IMR-90 (cell line): ENCODE data around the gene MAB21L3. TPM values are rescaled to one million over a fixed set of nuclear protein-coding genes. Genes with fewer than 3 reads are reported as not detected.

Experiments
- ATAC-seq: fragments of 200-7000 bp; cut with Tn5 transposase; 2 replicates; pipeline ENCODE4 v1.9.1; 2020; ENCODE audit warnings: low read depth, mild to moderate bottlenecking, moderate library complexity
- BruUV-seq: library from RNA; stranded (reverse); fragments of 400-500 nt; replicated peaks from 2 replicates; lab custom pipeline; 2021; lab: Mats Ljungman, UMichigan
- CTCF ChIA-PET: fragments of 300-600 bp; formaldehyde crosslinking; extraction: SDS; loops from one replicate; lab custom pipeline; 2021; ENCODE audit warnings: antibody characterized with exemption; lab: Yijun Ruan, JAX
- POLR2A ChIA-PET: fragments of 300-600 bp; sonication (Branson Sonifier 250); formaldehyde crosslinking; loops from one replicate; lab custom pipeline; 2022; ENCODE audit warnings: antibody characterized with exemption; ENCODE audit not compliant: unreplicated experiment; lab: Charles Lee
- DNase-seq: peaks from one replicate; pipeline ENCODE4 v3.0.0; 2013
- H2AFZ ChIP-seq: replicated peaks from 2 replicates; pipeline ENCODE3; 2013; ENCODE audit warnings: low read length, mild to moderate bottlenecking; ENCODE audit not compliant: poor library complexity
- H2AK5ac ChIP-seq: 2 replicates; pipeline ENCODE4 v1.6.1; 2013; ENCODE audit warnings: low read depth, low read length, inconsistent platforms
- H2AK9ac ChIP-seq: replicated peaks from 2 replicates; pipeline ENCODE3; 2013; ENCODE audit warnings: mild to moderate bottlenecking, low read depth, low read length, moderate library complexity; ENCODE audit not compliant: poor library complexity
- H2BK120ac ChIP-seq: 2 replicates; pipeline ENCODE4 v1.6.1; 2013; ENCODE audit warnings: low read depth, low read length, inconsistent platforms
- H2BK15ac ChIP-seq: 3 replicates; pipeline ENCODE4 v1.6.1; 2013; ENCODE audit warnings: low read depth, low read length, inconsistent platforms
- H2BK20ac ChIP-seq: 2 replicates; pipeline ENCODE4 v1.6.1; 2013; ENCODE audit warnings: low read depth, mild to moderate bottlenecking, inconsistent platforms, low read length, moderate library complexity
- H2BK5ac ChIP-seq: 2 replicates; pipeline ENCODE4 v1.6.1; 2013; ENCODE audit warnings: mild to moderate bottlenecking, low read depth, low read length, inconsistent platforms; ENCODE audit not compliant: poor library complexity, severe bottlenecking
- H3K14ac ChIP-seq: replicated peaks from 2 replicates; pipeline ENCODE4 v1.6.1; 2013; ENCODE audit warnings: low read depth, low read length, inconsistent platforms
- H3K18ac ChIP-seq: 2 replicates; pipeline ENCODE4 v1.6.1; 2013; ENCODE audit warnings: low read depth, low read length, control low read depth
- H3K23ac ChIP-seq: 2 replicates; pipeline ENCODE4 v1.6.1; 2013; ENCODE audit warnings: low read depth, low read length, inconsistent platforms
- H3K27ac ChIP-seq: 2 replicates; pipeline ENCODE4 v1.5.1; 2013; ENCODE audit warnings: mild to moderate bottlenecking, control low read depth, low read length; ENCODE audit not compliant: insufficient read depth
- H3K27me3 ChIP-seq: 2 replicates; pipeline ENCODE4 v1.6.1; 2013; ENCODE audit warnings: low read length; ENCODE audit not compliant: control insufficient read depth, insufficient read depth
- H3K36me3 ChIP-seq: 2 replicates; pipeline ENCODE4 v1.6.1; 2013; ENCODE audit warnings: low read length, mixed read lengths; ENCODE audit not compliant: control insufficient read depth, insufficient read depth
- H3K4ac ChIP-seq: 2 replicates; pipeline ENCODE4 v1.6.1; 2013; ENCODE audit warnings: low read depth, low read length, inconsistent platforms
- H3K4me1 ChIP-seq: 2 replicates; pipeline ENCODE4 v1.6.1; 2013; ENCODE audit warnings: low read length, mixed read lengths; ENCODE audit not compliant: control insufficient read depth, insufficient read depth
- H3K4me2 ChIP-seq: 2 replicates; pipeline ENCODE4 v1.6.1; 2013; ENCODE audit warnings: low read depth, mild to moderate bottlenecking, control low read depth, low read length, moderate library complexity
- H3K4me3 ChIP-seq: 2 replicates; pipeline ENCODE4 v1.5.1; 2013; ENCODE audit warnings: low read depth, mild to moderate bottlenecking, control low read depth, low read length, moderate library complexity; ENCODE audit not compliant: insufficient read depth
- H3K56ac ChIP-seq: 2 replicates; pipeline ENCODE4 v1.6.1; 2013; ENCODE audit warnings: low read length, inconsistent platforms; ENCODE audit not compliant: insufficient read depth; ENCODE audit errors: extremely low read depth
- H3K79me1 ChIP-seq, 2 experiments: 2 replicates each; pipeline ENCODE4 v1.6.1; 2013; ENCODE audit warnings: low read length in 2 of 2, inconsistent platforms in 1 of 2, low read depth in 1 of 2
- H3K9ac ChIP-seq: 2 replicates; pipeline ENCODE4 v1.6.1; 2013; ENCODE audit warnings: low read depth, low read length, control low read depth
- H3K9me1 ChIP-seq: 2 replicates; pipeline ENCODE4 v1.6.1; 2013; ENCODE audit warnings: low read length, inconsistent platforms; ENCODE audit not compliant: insufficient read depth
- H3K9me3 ChIP-seq: 2 replicates; pipeline ENCODE4 v1.6.1; 2013; ENCODE audit warnings: low read length; ENCODE audit not compliant: control insufficient read depth, insufficient read depth
- H4K20me1 ChIP-seq: 2 replicates; pipeline ENCODE4 v1.6.1; 2013; ENCODE audit warnings: low read length, inconsistent platforms; ENCODE audit not compliant: insufficient read depth
- H4K5ac ChIP-seq: 2 replicates; pipeline ENCODE4 v1.6.1; 2013; ENCODE audit warnings: mild to moderate bottlenecking, low read depth, low read length, control low read depth
- H4K8ac ChIP-seq, 2 experiments: 2 replicates each; pipeline ENCODE4 v1.6.1; 2013; ENCODE audit warnings: low read depth in 2 of 2, low read length in 2 of 2, control low read depth in 1 of 2, inconsistent platforms in 1 of 2
- H4K91ac ChIP-seq: 2 replicates; pipeline ENCODE4 v1.6.1; 2013; ENCODE audit warnings: low read depth, low read length, inconsistent platforms; ENCODE audit not compliant: insufficient read depth
- CHD1 ChIP-seq: IDR thresholded peaks from 2 replicates; pipeline ENCODE4 v1.6.1; 2012; ENCODE audit warnings: low read depth, low read length, improper control_type of control experiment
- CTCF ChIP-seq: conservative IDR thresholded peaks from 2 replicates; pipeline ENCODE4 v1.5.1; 2012; ENCODE audit warnings: mild to moderate bottlenecking, low read depth, low read length, improper control_type of control experiment
- MAZ ChIP-seq: IDR thresholded peaks from 2 replicates; pipeline ENCODE4 v1.6.1; 2012; ENCODE audit warnings: low read depth, mild to moderate bottlenecking, low read length, improper control_type of control experiment, moderate library complexity, borderline replicate concordance
- MXI1 ChIP-seq: IDR thresholded peaks from 2 replicates; pipeline ENCODE4 v1.6.1; 2012; ENCODE audit warnings: low read depth, mild to moderate bottlenecking, low read length, moderate library complexity, borderline replicate concordance
- POLR2A ChIP-seq: IDR thresholded peaks from 2 replicates; pipeline ENCODE4 v1.6.1; 2012; ENCODE audit warnings: mild to moderate bottlenecking, low read depth, low read length
- RAD21 ChIP-seq: IDR thresholded peaks from 2 replicates; pipeline ENCODE4 v1.6.1; 2012; ENCODE audit warnings: low read length, improper control_type of control experiment
- RFX5 ChIP-seq: IDR thresholded peaks from 2 replicates; pipeline ENCODE4 v1.8.0; 2012; ENCODE audit warnings: low read depth, mild to moderate bottlenecking, low read length, moderate library complexity
- WGBS, 2 experiments: methylation state at CpG; one replicate each; pipeline versions ENCODE4 v1.1.5 to v1.1.7; 2013; ENCODE audit warnings: missing lambda C conversion rate in 2 of 2; ENCODE audit not compliant: insufficient read length in 1 of 2; ENCODE audit errors: extremely low coverage in 2 of 2; 5-methylcytosine and 5-hydroxymethylcytosine counted together
- dilution Hi-C: fragments of 300-500 bp; cut with HindIII; formaldehyde crosslinking; loops from one replicate; pipeline ENCODE4 v1.14.3; 2018; ENCODE audit warnings: low sequenced_read_pairs; ENCODE audit not compliant: unreplicated experiment
- in situ Hi-C: fragments of 300-500 bp; cut with MboI; formaldehyde crosslinking; loops from 3 replicates; pipeline ENCODE4 v1.14.3; 2019; ENCODE audit warnings: low sequenced_read_pairs, inconsistent platforms, mixed read lengths
- intact Hi-C: fragments of 100-400 bp; cut with micrococcal nuclease; formaldehyde crosslinking; loops from 2 replicates; pipeline ENCODE4 v1.10.0; 2022
- polyA plus RNA-seq, 3 experiments: library from polyadenylated mRNA; depleted of rRNA; stranded (reverse); fragments of >200 nt; gene quantifications; 2 replicates each; pipeline ENCODE4 v1.2.3, GENCODE V29; 2012; ENCODE audit warnings: low replicate concordance in 1 of 3
- total RNA-seq: library from RNA; depleted of rRNA; stranded (reverse); fragments of >200 nt; gene quantifications from 2 replicates; pipeline ENCODE4 v1.2.3, GENCODE V29; 2012

MAB21L3 gene
- total and polyA plus RNA-seq, 2 of the 4 experiments (the other 2 are of a cell fraction), result not detected

- TF ChIP-seq CTCF (no peak), CHD1 (no peak), MXI1 (no peak), MAZ (no peak)
These were observed 66.7 kb downstream of the MAB21L3 start (continued) for GRCh38 chr1:116177861-116178260.

- ATAC-seq, result no peak
- in situ Hi-C loops, result no loop called here
- H3K27me3 ChIP-seq, result peaks cover 3% of the 10 kb centered on the region; the same call in 1 of the 2 replicates
These were observed 67.6 kb downstream of the MAB21L3 start for GRCh38 chr1:116178837-116179236.

More at GRCh38 chr1:116178837-116179236, 67.6 kb downstream of the MAB21L3 start:
- Histone ChIP-seq H4K8ac (no peak overlapping the region), H3K4ac (no peak overlapping the region), H2AK9ac (no peak overlapping the region), H3K4me2 (no peak overlapping the region), H3K4me1 (no peaks in the 10 kb centered on the region), H2BK20ac (no peak overlapping the region), H3K27ac (no peak overlapping the region), H4K91ac (no peak overlapping the region), H4K20me1 (no peaks in the 10 kb centered on the region), H3K56ac (no peak overlapping the region), H4K5ac (no peak overlapping the region), H3K9me1 (no peaks in the 10 kb centered on the region), H3K9ac (no peak overlapping the region), H2AK5ac (no peak overlapping the region), H3K18ac (no peak overlapping the region), H3K36me3 (no peaks in the 10 kb centered on the region), H3K79me1 (no peaks in the 10 kb centered on the region), H2BK5ac (no peak overlapping the region), H2AFZ (no peak overlapping the region), H3K23ac (no peak overlapping the region), H3K14ac (no peak overlapping the region), H2BK120ac (no peak overlapping the region), H2BK15ac (no peak overlapping the region), H3K4me3 (no peak overlapping the region), H3K9me3 (no peaks in the 10 kb centered on the region)
- no peak for TF ChIP-seq RFX5
- no peak for TF ChIP-seq CTCF
- no peak for TF ChIP-seq RAD21
- TF ChIP-seq MAZ, result no peak
- TF ChIP-seq POLR2A, result no peak
- ChIA-PET POLR2A (no interaction called here), CTCF (no interaction called here)
- dilution Hi-C loops (no loop called here), intact Hi-C loops (no loop called here)
- WGBS, 2 experiments, result no CpG with 5 or more reads among the region's 1 CpG
- no peak for DNase-seq
- BruUV-seq, result no TSS peak
